Trophoblast cell (in vitro differentiated cells and primary cell): ENCODE data around the gene IL23R.

Experiments
- DNase-seq, 2 donors: peaks; one replicate each; pipeline ENCODE4 v3.0.0-alpha.2; 2016
- H2AFZ ChIP-seq: 2 replicates; pipeline ENCODE4 v1.6.1; 2013; ENCODE audit warnings: low read length, moderate library complexity, mild to moderate bottlenecking; ENCODE audit not compliant: insufficient read depth, poor library complexity
- H2AK5ac ChIP-seq: 2 replicates; pipeline ENCODE4 v1.6.1; 2013; ENCODE audit warnings: mild to moderate bottlenecking, low read length
- H2BK120ac ChIP-seq: 2 replicates; pipeline ENCODE4 v1.6.1; 2013; ENCODE audit warnings: low read length, mild to moderate bottlenecking, moderate library complexity; ENCODE audit not compliant: insufficient read depth, poor library complexity
- H2BK12ac ChIP-seq: 2 replicates; pipeline ENCODE4 v1.6.1; 2013; ENCODE audit warnings: mild to moderate bottlenecking, low read length, moderate library complexity
- H2BK5ac ChIP-seq: 2 replicates; pipeline ENCODE4 v1.6.1; 2013; ENCODE audit warnings: low read length, low read depth, moderate library complexity, mild to moderate bottlenecking; ENCODE audit not compliant: poor library complexity
- H3K14ac ChIP-seq: 2 replicates; pipeline ENCODE4 v1.6.1; 2013; ENCODE audit warnings: mild to moderate bottlenecking, low read length
- H3K18ac ChIP-seq: 2 replicates; pipeline ENCODE4 v1.6.1; 2013; ENCODE audit warnings: mild to moderate bottlenecking, low read length
- H3K23ac ChIP-seq: 2 replicates; pipeline ENCODE4 v1.6.1; 2013; ENCODE audit warnings: low read length
- H3K27ac ChIP-seq: 2 replicates; pipeline ENCODE4 v1.5.1; 2013; ENCODE audit warnings: low read depth, mild to moderate bottlenecking, inconsistent platforms, low read length, moderate library complexity
- H3K27me3 ChIP-seq: 2 replicates; pipeline ENCODE4 v1.6.1; 2013; ENCODE audit warnings: inconsistent platforms, mild to moderate bottlenecking, low read length, moderate library complexity; ENCODE audit not compliant: insufficient read depth
- H3K36me3 ChIP-seq, 2 experiments: 1 replicate in 1 of 2; 2 replicates in 1 of 2; pipeline ENCODE4 v1.6.1; 2013; ENCODE audit warnings: low read length in 2 of 2, mild to moderate bottlenecking in 2 of 2, moderate library complexity in 1 of 2; ENCODE audit not compliant: insufficient read depth in 2 of 2, control insufficient read depth in 1 of 2
- H3K4ac ChIP-seq: 2 replicates; pipeline ENCODE4 v1.6.1; 2013; ENCODE audit warnings: low read depth, mild to moderate bottlenecking, low read length, moderate library complexity
- H3K4me1 ChIP-seq, 2 experiments: 1 replicate in 1 of 2; 2 replicates in 1 of 2; pipeline ENCODE4 v1.6.1; 2013; ENCODE audit warnings: low read length in 2 of 2, mild to moderate bottlenecking in 2 of 2, moderate library complexity in 1 of 2; ENCODE audit not compliant: insufficient read depth in 2 of 2, control insufficient read depth in 1 of 2
- H3K4me2 ChIP-seq: 2 replicates; pipeline ENCODE4 v1.6.1; 2013; ENCODE audit warnings: inconsistent platforms, mild to moderate bottlenecking, low read length, moderate library complexity
- H3K4me3 ChIP-seq: 2 replicates; pipeline ENCODE4 v1.5.1; 2013; ENCODE audit warnings: mild to moderate bottlenecking, low read depth, low read length, inconsistent platforms
- H3K79me1 ChIP-seq: one replicate; pipeline ENCODE4 v1.6.1; 2013; ENCODE audit warnings: low read length
- H3K79me2 ChIP-seq: 2 replicates; pipeline ENCODE4 v1.6.1; 2013; ENCODE audit warnings: low read length, mild to moderate bottlenecking; ENCODE audit not compliant: control insufficient read depth, insufficient read depth, poor library complexity
- H3K9ac ChIP-seq: 2 replicates; pipeline ENCODE4 v1.6.1; 2013; ENCODE audit warnings: mild to moderate bottlenecking, low read length
- H3K9me3 ChIP-seq: 2 replicates; pipeline ENCODE4 v1.6.1; 2013; ENCODE audit warnings: low read depth, mild to moderate bottlenecking, control low read depth, inconsistent platforms, low read length; ENCODE audit not compliant: insufficient read depth
- H4K12ac ChIP-seq: 2 replicates; pipeline ENCODE4 v1.6.1; 2013; ENCODE audit warnings: low read depth, mild to moderate bottlenecking, low read length, moderate library complexity
- H4K8ac ChIP-seq: 2 replicates; pipeline ENCODE4 v1.6.1; 2013; ENCODE audit warnings: low read depth, mild to moderate bottlenecking, low read length, moderate library complexity
- H4K91ac ChIP-seq: one replicate; pipeline ENCODE4 v1.6.1; 2013; ENCODE audit warnings: low read depth, mild to moderate bottlenecking, low read length, moderate library complexity
- WGBS: extraction: QIAGEN DNeasy Blood & Tissue Kit; methylation state at CpG from one replicate; pipeline ENCODE4 v1.1.7; 2013; ENCODE audit warnings: missing lambda C conversion rate; ENCODE audit not compliant: insufficient read length, insufficient coverage; ENCODE audit errors: extremely low coverage; 5-methylcytosine and 5-hydroxymethylcytosine counted together

The IL23R gene

DNA sequence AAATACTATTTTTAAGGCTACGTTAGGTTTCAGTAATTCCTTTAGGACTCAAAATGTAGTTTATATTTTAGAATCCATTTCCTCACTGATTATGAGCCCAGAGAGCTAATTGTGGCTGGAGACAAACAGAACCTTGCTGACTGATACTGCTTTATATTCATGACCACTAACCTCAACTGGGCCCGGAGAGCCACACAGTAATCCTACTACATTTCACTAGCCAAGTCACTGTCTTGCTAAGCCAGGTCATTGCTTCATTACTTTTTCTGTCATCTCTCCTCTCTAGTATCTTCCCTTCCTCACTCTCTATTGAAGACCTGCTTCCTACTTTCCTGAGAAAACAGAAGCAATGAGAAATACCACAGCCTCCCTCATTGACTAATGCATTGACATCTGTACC lies 24.7 kb downstream of the IL23R start:
- no peak overlapping the region for H2BK120ac ChIP-seq

DNA sequence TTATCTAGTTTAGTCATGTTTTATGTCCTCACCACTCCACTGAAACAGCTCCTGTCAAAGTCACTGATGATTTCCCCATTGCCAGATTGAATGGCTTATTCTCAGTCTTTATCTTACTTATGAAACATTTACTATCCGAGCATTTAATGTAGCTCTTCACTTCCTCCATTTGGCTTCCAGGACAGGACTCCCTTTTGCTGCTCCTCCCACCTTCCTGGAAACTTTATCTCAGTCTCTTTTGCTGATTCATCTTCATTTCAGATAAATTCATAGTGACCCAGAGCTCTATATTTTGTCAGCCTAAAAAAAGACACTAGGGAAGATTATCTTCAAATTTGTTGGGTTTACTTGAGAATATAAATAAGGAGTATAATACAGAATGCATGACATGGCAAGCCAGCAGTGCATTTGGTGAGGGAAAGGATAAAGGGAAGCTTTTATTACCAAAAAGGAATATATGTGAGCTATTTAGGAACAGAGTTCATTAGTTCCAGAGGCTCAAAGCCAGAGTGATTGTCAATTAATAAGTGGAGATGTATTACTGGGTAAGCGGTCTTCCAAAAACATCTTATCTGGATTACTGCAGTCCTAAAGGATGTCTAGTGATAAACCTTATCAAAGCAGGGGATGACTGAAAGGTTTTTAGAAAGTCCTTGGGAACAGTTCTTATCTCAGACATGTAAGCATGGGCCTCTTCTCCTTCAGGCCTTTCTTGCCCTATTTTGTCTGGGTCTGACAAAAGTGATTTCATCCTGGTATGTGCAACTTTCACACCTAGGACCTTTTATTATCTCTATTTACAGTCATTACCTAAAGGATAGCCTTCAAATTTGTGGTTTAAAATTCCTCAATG lies 25.6 kb downstream of the IL23R start:
- H3K9me3 ChIP-seq: no peaks in the 10 kb centered on the region
- no peak overlapping the region for H2AK5ac ChIP-seq
- no CpG with 5 or more reads among the region's 2 CpGs for WGBS
- H2BK120ac ChIP-seq: no peak overlapping the region
- H3K36me3 ChIP-seq: no peaks in the 10 kb centered on the region
- H3K27me3 ChIP-seq: no peaks in the 10 kb centered on the region
- no peak overlapping the region for H4K8ac ChIP-seq
- H2BK12ac ChIP-seq: no peak overlapping the region
- H3K4me2 ChIP-seq: no peak overlapping the region
- H3K27ac ChIP-seq: no peak overlapping the region
- H3K4me1 ChIP-seq: no peaks in the 10 kb centered on the region
- H3K18ac ChIP-seq: no peak overlapping the region
- no peak overlapping the region for H4K12ac ChIP-seq
- H3K79me1 ChIP-seq: no peaks in the 10 kb centered on the region
- H3K14ac ChIP-seq: no peak overlapping the region
- no peak overlapping the region for H2BK5ac ChIP-seq
- no peak overlapping the region for H3K4ac ChIP-seq
- H2AFZ ChIP-seq: no peak overlapping the region
- H3K4me3 ChIP-seq: no peak overlapping the region
- no peak for DNase-seq
- no peak overlapping the region for H3K23ac ChIP-seq
- H4K91ac ChIP-seq: no peak overlapping the region
- H3K9ac ChIP-seq: no peak overlapping the region
- H3K79me2 ChIP-seq: no peaks in the 10 kb centered on the region

More for the DNA sequence above, 24.7 kb downstream of the IL23R start:
- Histone ChIP-seq H2AK5ac (no peak overlapping the region), H4K8ac (no peak overlapping the region), H4K12ac (no peak overlapping the region), H3K4me1 (no peaks in the 10 kb centered on the region), H3K27ac (no peak overlapping the region), H3K23ac (no peak overlapping the region), H3K18ac (no peak overlapping the region), H3K79me1 (no peaks in the 10 kb centered on the region), H3K27me3 (no peaks in the 10 kb centered on the region), H4K91ac (no peak overlapping the region), H2BK5ac (no peak overlapping the region), H3K79me2 (no peaks in the 10 kb centered on the region), H3K9me3 (no peaks in the 10 kb centered on the region), H3K36me3 (no peaks in the 10 kb centered on the region), H3K9ac (no peak overlapping the region), H2AFZ (no peak overlapping the region), H2BK12ac (no peak overlapping the region), H3K4me2 (no peak overlapping the region), H3K14ac (no peak overlapping the region), H3K4ac (no peak overlapping the region), H3K4me3 (no peak overlapping the region)
- no peak for DNase-seq
- no CpG with 5 or more reads among the region's 2 CpGs for WGBS

DNA sequence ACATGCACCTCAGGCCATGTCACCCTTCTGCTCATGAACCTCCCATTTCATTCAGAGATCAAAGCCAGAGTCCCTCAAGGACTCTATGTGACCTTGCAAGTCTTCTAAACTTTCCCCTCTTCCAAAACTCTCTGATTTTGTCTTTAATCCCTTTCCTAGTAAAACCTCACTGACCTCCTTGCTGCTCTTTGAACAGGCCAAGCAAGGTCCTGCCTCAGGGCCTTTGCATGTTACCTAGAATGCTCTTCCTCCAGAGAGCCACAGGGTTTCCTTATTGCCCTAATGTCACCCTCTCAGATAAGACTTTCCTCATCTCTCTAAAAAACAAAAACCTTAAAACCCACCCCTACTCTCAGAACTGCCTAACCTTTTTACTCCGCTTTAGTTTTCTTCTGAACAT lies 26.6 kb downstream of the IL23R start:
- H3K18ac ChIP-seq: no peak overlapping the region
- no peak overlapping the region for H4K91ac ChIP-seq
- no peaks in the 10 kb centered on the region for H3K9me3 ChIP-seq
- H3K4me3 ChIP-seq: no peak overlapping the region
- no peak overlapping the region for H3K14ac ChIP-seq
- H3K4me2 ChIP-seq: no peak overlapping the region
- 100% methylated on average over 1 of the region's 1 CpG for WGBS
- no peak overlapping the region for H2AK5ac ChIP-seq
- no peaks in the 10 kb centered on the region for H3K27me3 ChIP-seq
- H3K4me1 ChIP-seq: no peaks in the 10 kb centered on the region
- no peak overlapping the region for H4K12ac ChIP-seq
- no peak overlapping the region for H4K8ac ChIP-seq
- no peak overlapping the region for H3K23ac ChIP-seq
- no peak overlapping the region for H2BK12ac ChIP-seq
- no peak overlapping the region for H3K4ac ChIP-seq
- no peak for DNase-seq
- H2BK5ac ChIP-seq: no peak overlapping the region
- no peak overlapping the region for H2AFZ ChIP-seq
- H3K79me1 ChIP-seq: no peaks in the 10 kb centered on the region
- H3K27ac ChIP-seq: no peak overlapping the region
- H3K9ac ChIP-seq: no peak overlapping the region
- H3K79me2 ChIP-seq: no peaks in the 10 kb centered on the region
- H2BK120ac ChIP-seq: no peak overlapping the region
- no peaks in the 10 kb centered on the region for H3K36me3 ChIP-seq

DNA sequence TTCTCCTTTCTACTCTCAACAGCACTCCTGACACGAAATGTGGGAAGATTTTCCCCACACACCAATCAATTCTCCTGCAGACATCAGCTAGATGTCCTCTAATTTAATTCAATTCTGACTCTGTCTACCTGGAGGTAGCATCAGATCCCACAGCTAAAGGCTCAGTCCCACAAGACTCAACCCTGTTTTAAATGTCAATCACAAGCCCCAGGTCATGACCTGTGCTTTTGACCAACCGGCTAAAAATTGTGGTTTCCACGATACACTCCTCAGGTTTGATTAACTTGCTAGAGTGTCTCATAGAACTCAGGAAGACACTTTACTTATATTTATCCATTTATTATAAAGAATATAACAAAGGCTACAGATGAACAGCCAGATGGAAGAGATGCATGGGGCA lies 27.4 kb downstream of the IL23R start:
- Histone ChIP-seq H2AK5ac (no peak overlapping the region), H3K4me2 (no peak overlapping the region), H3K4me1 (no peaks in the 10 kb centered on the region), H3K27me3 (no peaks in the 10 kb centered on the region), H3K36me3 (no peaks in the 10 kb centered on the region), H4K12ac (no peak overlapping the region), H3K9ac (no peak overlapping the region), H4K91ac (no peak overlapping the region), H2BK120ac (no peak overlapping the region), H4K8ac (no peak overlapping the region), H3K79me1 (no peaks in the 10 kb centered on the region), H3K4me3 (no peak overlapping the region), H3K14ac (no peak overlapping the region), H2AFZ (no peak overlapping the region), H3K18ac (no peak overlapping the region), H3K27ac (no peak overlapping the region), H2BK12ac (no peak overlapping the region), H3K79me2 (no peaks in the 10 kb centered on the region), H2BK5ac (no peak overlapping the region), H3K23ac (no peak overlapping the region), H3K9me3 (no peaks in the 10 kb centered on the region), H3K4ac (no peak overlapping the region)
- no peak for DNase-seq
- WGBS: no CpG with 5 or more reads among the region's 3 CpGs
